Body of pancreas (tissue), 4 donors: ENCODE data around the gene JSRP1.

Experiments used
- CTCF ChIP-seq, 7 experiments: fragments of 450-650 bp in 4 of 7; fragments of 200-600 bp in 3 of 7; sonication (generic) in 3 of 7; IDR thresholded peaks; one replicate each; pipeline ENCODE4 v1.5.1; 2016 to 2019; ENCODE audit warnings: antibody characterized with exemption in 7 of 7
- POLR2A ChIP-seq, 3 donors: fragments of 450-650 bp; IDR thresholded peaks; one replicate each; pipeline ENCODE4 v1.6.1; 2016; ENCODE audit warnings: antibody characterized with exemption in 3 of 3, mild to moderate bottlenecking in 2 of 3

- TF ChIP-seq CTCF (IDR thresholded peaks at IDR 0.05) (no peak), POLR2A (IDR thresholded peaks at IDR 0.05) (no peak)
These were observed 46.3 kb upstream of the JSRP1 start for GRCh38 chr19:2302319-2303210.
